ENCODE data around the gene OR2T6. TPM values are rescaled to one million over a fixed set of nuclear protein-coding genes. Genes with fewer than 3 reads are reported as not detected.
"Not testable (repeated sequence)": the region's sequence is repeated elsewhere in the genome, so short reads cannot be mapped to it uniquely, and the experiment has no call there.

The OR2T6 gene
- total RNA-seq, 4 donors from 2014 or later: not detected

- H3K27me3 ChIP-seq: no peaks in the 10 kb centered on the region
These were observed 31.5 kb downstream of the OR2T6 start for GRCh38 chr1:248406721-248407692.

GRCh38 chr1:248416226-248416625 lies 40.7 kb downstream of the OR2T6 start:
- H3K27me3 ChIP-seq: no peaks in the 10 kb centered on the region
- whole genome bisulfite sequencing: 54% methylated on average over 3 of the region's 3 CpGs

More at GRCh38 chr1:248406721-248407692, 31.5 kb downstream of the OR2T6 start:
- H3K9me3 ChIP-seq: peaks cover 0 to 4% (median 0%) of the 10 kb centered on the region in 4 donors
- DNase-seq (ENCODE audit: extremely low spot score): no peak
- intact Hi-C loops (cut with DNase I): no loop called here
- no peak for TF ChIP-seq POLR2AphosphoS5 (IDR thresholded peaks at IDR 0.05)
- no peak for TF ChIP-seq CTCF (IDR thresholded peaks at IDR 0.05)
- no peak for TF ChIP-seq POLR2A (IDR thresholded peaks at IDR 0.05; ENCODE audit: low read depth)
- TF ChIP-seq EP300 (IDR thresholded peaks at IDR 0.05): no peak
- no peaks in the 10 kb centered on the region for H3K36me3 ChIP-seq
- no peaks in the 10 kb centered on the region for H3K4me1 ChIP-seq
- H3K27ac ChIP-seq (replicated peaks in 1 of 4): no peak overlapping the region
- H3K4me3 ChIP-seq: no peak overlapping the region
- WGBS: 64% methylated on average over 8 of the region's 8 CpGs

DNA sequence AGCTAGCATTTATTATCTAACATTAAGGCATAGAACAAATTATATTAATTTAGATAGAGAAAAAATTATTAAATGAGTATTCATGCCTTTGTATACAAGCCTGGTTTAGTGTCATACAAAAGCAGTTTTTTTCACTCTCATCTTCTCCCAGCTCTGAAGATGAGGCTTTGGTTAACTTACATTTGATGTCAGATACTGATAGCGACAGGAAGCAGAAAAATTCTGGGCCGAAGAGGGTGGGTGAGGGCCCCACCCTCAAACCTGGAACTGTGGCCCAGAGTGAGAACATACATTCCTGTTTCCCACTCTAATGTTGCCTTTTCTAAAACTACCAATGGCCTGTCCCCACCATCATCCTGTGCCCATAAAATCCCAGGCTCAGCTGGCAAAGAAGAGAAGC lies 42.3 kb downstream of the OR2T6 start:
- TF ChIP-seq POLR2A (IDR thresholded peaks at IDR 0.05; ENCODE audit: low read depth) (no peak), EP300 (IDR thresholded peaks at IDR 0.05) (no peak), POLR2AphosphoS5 (IDR thresholded peaks at IDR 0.05) (no peak), CTCF (IDR thresholded peaks at IDR 0.05) (no peak)
- Histone ChIP-seq H3K4me1 (no peaks in the 10 kb centered on the region), H3K27me3 (no peaks in the 10 kb centered on the region), H3K9me3 (peaks cover 0 to 6% (median 0%) of the 10 kb centered on the region in 4 donors), H3K4me3 (no peak overlapping the region), H3K36me3 (no peaks in the 10 kb centered on the region), H3K27ac (replicated peaks in 1 of 4) (no peak overlapping the region)
- 63% methylated on average over 2 of the region's 2 CpGs for WGBS
- DNase-seq (ENCODE audit: extremely low spot score): no peak
- intact Hi-C loops (cut with DNase I): no loop called here

More at GRCh38 chr1:248416226-248416625, 40.7 kb downstream of the OR2T6 start:
- Histone ChIP-seq H3K36me3 (no peaks in the 10 kb centered on the region), H3K27ac (replicated peaks in 1 of 4) (no peak overlapping the region), H3K9me3 (peaks cover 0 to 3% (median 0%) of the 10 kb centered on the region in 4 donors), H3K4me1 (no peaks in the 10 kb centered on the region), H3K4me3 (no peak overlapping the region)
- intact Hi-C loops (cut with DNase I): no loop called here
- DNase-seq (ENCODE audit: extremely low spot score): no peak
- TF ChIP-seq EP300 (IDR thresholded peaks at IDR 0.05) (no peak), POLR2A (IDR thresholded peaks at IDR 0.05; ENCODE audit: low read depth) (no peak), CTCF (IDR thresholded peaks at IDR 0.05) (no peak), POLR2AphosphoS5 (IDR thresholded peaks at IDR 0.05) (no peak)

GRCh38 chr1:248421384-248421783 lies 45.8 kb downstream of the OR2T6 start:
- intact Hi-C loops (cut with DNase I): no loop called here
- DNase-seq (ENCODE audit: extremely low spot score): no peak
- WGBS: 27% methylated on average over 1 of the region's 1 CpG
- peaks cover 0 to 6% (median 0%) of the 10 kb centered on the region in 4 donors for H3K9me3 ChIP-seq
- no peak overlapping the region for H3K4me3 ChIP-seq
- H3K4me1 ChIP-seq: no peaks in the 10 kb centered on the region
- H3K36me3 ChIP-seq: no peaks in the 10 kb centered on the region
- no peaks in the 10 kb centered on the region for H3K27me3 ChIP-seq
- TF ChIP-seq EP300 (IDR thresholded peaks at IDR 0.05): no peak
- TF ChIP-seq POLR2AphosphoS5 (IDR thresholded peaks at IDR 0.05): no peak
- no peak for TF ChIP-seq CTCF (IDR thresholded peaks at IDR 0.05)
- no peak for TF ChIP-seq POLR2A (IDR thresholded peaks at IDR 0.05; ENCODE audit: low read depth)
- H3K27ac ChIP-seq (replicated peaks in 1 of 4): no peak overlapping the region

DNA sequence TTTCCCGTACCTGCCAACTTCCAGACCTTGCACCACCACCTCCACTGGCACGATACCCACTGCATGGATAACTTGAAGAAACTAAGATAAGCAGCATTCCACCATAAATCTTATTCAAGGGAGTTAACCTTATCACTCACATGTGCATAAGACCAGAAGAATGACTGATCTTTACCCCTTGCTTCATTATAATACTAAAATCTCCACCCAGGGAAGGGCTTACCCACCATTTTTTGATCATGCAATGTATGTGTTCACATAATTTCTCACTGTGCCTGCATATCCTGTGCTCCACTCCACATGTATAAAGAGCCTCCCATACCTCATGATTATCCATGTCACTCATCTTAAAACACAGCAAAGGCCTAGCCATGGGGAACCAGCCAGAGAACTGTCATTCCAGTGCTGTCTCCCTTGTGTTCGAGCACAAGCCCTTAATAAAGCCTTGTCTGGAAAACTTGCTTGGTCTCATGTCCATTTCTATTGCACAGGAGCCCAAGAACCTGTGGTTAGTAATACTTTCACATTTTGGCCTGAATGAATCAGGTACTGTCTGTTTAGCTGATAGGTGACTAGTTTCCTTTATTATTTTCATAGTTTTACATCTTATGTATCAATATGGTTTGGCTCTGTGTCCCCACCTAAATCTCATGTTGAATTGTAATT lies 52.1 kb downstream of the OR2T6 start:
- H3K36me3 ChIP-seq; H3K9me3 ChIP-seq; H3K27ac ChIP-seq (replicated peaks in 1 of 4); H3K27me3 ChIP-seq; DNase-seq (ENCODE audit: extremely low spot score); H3K4me3 ChIP-seq; H3K4me1 ChIP-seq; intact Hi-C loops (cut with DNase I): not testable (repeated sequence)
- 54% methylated on average over 3 of the region's 3 CpGs for WGBS

- intact Hi-C loops (cut with DNase I); H3K4me3 ChIP-seq; H3K4me1 ChIP-seq; H3K36me3 ChIP-seq; H3K27me3 ChIP-seq; H3K9me3 ChIP-seq; DNase-seq (ENCODE audit: extremely low spot score); H3K27ac ChIP-seq (replicated peaks in 1 of 4): not testable (repeated sequence)
- WGBS: 80% methylated on average over 3 of the region's 3 CpGs
These were observed 52.6 kb downstream of the OR2T6 start for GRCh38 chr1:248428192-248428533.

DNA sequence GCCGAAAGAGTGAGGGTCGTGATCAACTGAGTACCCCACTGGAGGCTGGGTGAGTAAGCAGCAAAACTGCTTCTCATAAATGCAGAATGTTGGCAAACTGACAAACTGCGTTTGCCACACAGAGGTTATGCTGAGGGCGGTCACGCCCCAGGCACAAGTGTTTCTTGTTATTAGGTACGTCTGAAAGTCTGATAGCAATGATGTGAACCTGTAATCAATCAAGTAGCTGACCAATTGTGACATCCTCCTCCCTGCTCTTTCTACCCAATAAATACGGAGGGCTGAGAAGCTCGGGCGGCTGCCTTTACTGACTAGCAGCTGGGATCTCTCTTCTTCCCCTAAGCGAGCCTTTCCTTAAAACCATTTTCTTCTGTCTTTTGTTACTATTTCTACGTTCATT lies 56.1 kb downstream of the OR2T6 start:
- WGBS: 76% methylated on average over 11 of the region's 11 CpGs
- DNase-seq (ENCODE audit: extremely low spot score); H3K36me3 ChIP-seq; H3K4me3 ChIP-seq; H3K27ac ChIP-seq (replicated peaks in 1 of 4); H3K9me3 ChIP-seq; intact Hi-C loops (cut with DNase I); H3K4me1 ChIP-seq; H3K27me3 ChIP-seq: not testable (repeated sequence)
